Measurements from ENCODE around the gene SORCS3.

The SORCS3 gene

GRCh38 chr10:104643303-104643663 is 2.2 kb downstream of the SORCS3 start:
- FAIRE-seq, result no peak
- DNase-seq (ENCODE audit: low spot score), result no peak

GRCh38 chr10:104646146-104646545 is 5.1 kb downstream of the SORCS3 start:
- DNase-seq (ENCODE audit: low spot score) (no peak), FAIRE-seq (no peak)

GRCh38 chr10:104648421-104648820 is 7.3 kb downstream of the SORCS3 start:
- DNase-seq (ENCODE audit: low spot score), result no peak
- no peak for FAIRE-seq

GRCh38 chr10:104650072-104650471 is 9.0 kb downstream of the SORCS3 start:
- FAIRE-seq (no peak), DNase-seq (ENCODE audit: low spot score) (no peak)

GRCh38 chr10:104650635-104651331 is 9.7 kb downstream of the SORCS3 start:
- DNase-seq (ENCODE audit: low spot score), result no peak
- no peak for FAIRE-seq

- no peak for DNase-seq (ENCODE audit: low spot score)
- FAIRE-seq, result no peak
Observed at GRCh38 chr10:104657036-104657435, 15.9 kb downstream of the SORCS3 start.

GRCh38 chr10:104657457-104657856 is 16.4 kb downstream of the SORCS3 start:
- FAIRE-seq (no peak), DNase-seq (ENCODE audit: low spot score) (no peak)

GRCh38 chr10:104658067-104658466 is 17.0 kb downstream of the SORCS3 start:
- no peak for DNase-seq (ENCODE audit: low spot score)
- no peak for FAIRE-seq

GRCh38 chr10:104659809-104660208 is 18.7 kb downstream of the SORCS3 start:
- no peak for FAIRE-seq

GRCh38 chr10:104663076-104663475 is 22.0 kb downstream of the SORCS3 start:
- DNase-seq (ENCODE audit: low spot score) (no peak), FAIRE-seq (no peak)

More at GRCh38 chr10:104659809-104660208, 18.7 kb downstream of the SORCS3 start:
- DNase-seq (ENCODE audit: low spot score), result no peak

- DNase-seq (ENCODE audit: low spot score) (no peak), FAIRE-seq (no peak)
Observed at GRCh38 chr10:104663563-104663962, 22.5 kb downstream of the SORCS3 start.

GRCh38 chr10:104664205-104664604 is 23.1 kb downstream of the SORCS3 start:
- no peak for DNase-seq (ENCODE audit: low spot score)
- no peak for FAIRE-seq

GRCh38 chr10:104665174-104665573 is 24.1 kb downstream of the SORCS3 start:
- FAIRE-seq, result no peak
- DNase-seq (ENCODE audit: low spot score), result no peak

- FAIRE-seq, result no peak
- no peak for DNase-seq (ENCODE audit: low spot score)
Observed at GRCh38 chr10:104666106-104666505, 25.0 kb downstream of the SORCS3 start.

GRCh38 chr10:104676874-104677273 is 35.8 kb downstream of the SORCS3 start:
- FAIRE-seq (no peak), DNase-seq (ENCODE audit: low spot score) (no peak)

GRCh38 chr10:104678658-104679057 is 37.6 kb downstream of the SORCS3 start:
- DNase-seq (ENCODE audit: low spot score) (no peak), FAIRE-seq (no peak)

GRCh38 chr10:104680467-104681401 is 39.6 kb downstream of the SORCS3 start:
- no peak for FAIRE-seq
- no peak for DNase-seq (ENCODE audit: low spot score)

- FAIRE-seq, result no peak
- no peak for DNase-seq (ENCODE audit: low spot score)
Observed at GRCh38 chr10:104681485-104681884, 40.4 kb downstream of the SORCS3 start.

GRCh38 chr10:104683567-104683966 is 42.5 kb downstream of the SORCS3 start:
- FAIRE-seq, result no peak
- no peak for DNase-seq (ENCODE audit: low spot score)

- DNase-seq (ENCODE audit: low spot score) (no peak), FAIRE-seq (no peak)
Observed at GRCh38 chr10:104686829-104687228, 45.7 kb downstream of the SORCS3 start.

- FAIRE-seq (no peak), DNase-seq (ENCODE audit: low spot score) (no peak)
Observed at GRCh38 chr10:104688251-104689042, 47.4 kb downstream of the SORCS3 start.

- no peak for FAIRE-seq
- DNase-seq (ENCODE audit: low spot score), result no peak
Observed at GRCh38 chr10:104689105-104689504, 48.0 kb downstream of the SORCS3 start.

All from RCC 7860 (cell line).